Right renal cortex interstitium (tissue), 3 donors: Measurements from ENCODE around the gene SEMA5A. TPM values are rescaled to one million over a fixed set of nuclear protein-coding genes. Genes with fewer than 3 reads are reported as not detected.

Experiments used
- DNase-seq, 3 donors: peaks; one replicate each; pipeline ENCODE4 v3.0.0-alpha.2; 2013; ENCODE audit warnings: low read depth in 3 of 3, low spot score in 2 of 3
- polyA plus RNA-seq, 3 donors: library from polyadenylated mRNA; unstranded; fragments of 120-200 nt; gene quantifications; one replicate each; pipeline ENCODE4 v1.2.1, GENCODE V29; 2013; ENCODE audit not compliant: insufficient read length in 3 of 3

Gene SEMA5A
- polyA plus RNA-seq, 3 donors, result 40.3 to 44.9 (median 40.9) TPM

DNA sequence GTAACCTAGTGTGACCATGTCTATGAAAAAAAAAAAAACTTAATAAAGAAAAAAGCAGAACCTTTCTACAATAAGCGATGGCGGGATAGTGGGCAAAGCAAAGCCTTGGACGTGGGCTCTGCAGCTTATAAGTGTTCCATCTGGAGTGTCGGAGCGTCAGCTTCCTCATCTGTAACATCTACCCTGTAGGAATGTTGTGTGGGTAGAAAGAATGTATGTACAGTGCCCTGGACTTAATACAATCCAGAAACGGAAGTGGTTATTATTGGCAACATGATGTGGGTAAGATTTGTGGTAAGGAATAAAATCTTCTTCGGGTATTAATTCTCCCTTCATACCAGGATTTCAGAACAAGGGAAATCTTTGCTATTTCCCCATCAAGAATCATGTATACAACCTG is 66.5 kb downstream of the SEMA5A start:
- DNase-seq, result no peak

DNA sequence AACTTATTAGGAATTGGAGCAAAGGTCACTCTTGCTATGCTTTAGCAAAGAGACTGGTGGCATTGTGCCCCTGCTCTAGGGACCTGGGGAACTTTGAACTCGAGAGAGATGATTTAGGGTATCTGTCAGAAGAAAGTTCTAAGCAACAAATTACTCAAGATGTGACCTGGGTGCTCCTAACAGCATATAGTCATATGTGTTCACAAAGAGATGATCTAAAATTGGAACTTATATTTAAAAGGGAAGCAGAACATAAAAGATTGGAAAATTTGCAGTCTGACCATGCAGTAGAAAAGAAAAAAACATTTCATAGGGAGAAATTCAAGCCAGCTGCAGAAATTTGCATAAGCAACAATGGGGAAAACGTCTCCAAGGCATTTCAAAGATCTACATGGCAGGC is 68.3 kb downstream of the SEMA5A start:
- no peak for DNase-seq

DNA sequence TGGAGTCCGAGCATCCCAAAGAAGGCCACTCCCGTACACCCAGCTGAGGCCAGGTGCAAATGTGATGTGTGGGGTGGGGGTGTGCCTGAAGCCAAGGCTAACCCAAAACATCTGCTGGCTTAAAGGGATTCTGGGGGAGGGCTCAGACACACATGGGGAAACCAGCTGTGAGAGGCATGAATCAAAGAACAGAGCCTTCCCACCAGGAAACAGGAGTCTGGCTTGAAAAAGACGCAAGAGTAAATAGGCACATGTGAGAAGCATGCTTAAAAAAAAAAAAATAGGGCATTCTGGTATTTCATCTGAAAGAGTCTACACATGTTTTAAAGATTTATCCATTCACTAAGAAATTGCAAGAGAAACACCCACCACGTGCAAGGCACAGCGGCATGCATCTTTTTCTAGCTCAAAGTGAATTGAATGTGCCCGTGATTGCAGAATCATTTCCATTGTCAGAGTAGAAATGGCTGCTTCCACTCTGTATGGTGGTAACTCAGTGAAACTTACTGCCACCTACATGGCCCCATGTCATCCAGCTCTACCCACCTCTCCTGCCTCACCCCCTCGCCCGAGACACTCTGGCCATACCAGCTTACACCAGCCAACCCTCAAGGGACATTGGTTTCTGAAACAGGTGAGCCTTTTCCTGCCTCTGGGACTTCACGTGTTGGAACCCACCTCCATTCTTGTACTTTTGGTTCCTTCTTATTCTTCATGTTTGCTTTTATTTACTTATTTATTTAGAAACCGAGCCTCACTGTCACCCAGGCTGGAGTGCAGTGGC is 71.5 kb downstream of the SEMA5A start:
- no peak for DNase-seq

DNA sequence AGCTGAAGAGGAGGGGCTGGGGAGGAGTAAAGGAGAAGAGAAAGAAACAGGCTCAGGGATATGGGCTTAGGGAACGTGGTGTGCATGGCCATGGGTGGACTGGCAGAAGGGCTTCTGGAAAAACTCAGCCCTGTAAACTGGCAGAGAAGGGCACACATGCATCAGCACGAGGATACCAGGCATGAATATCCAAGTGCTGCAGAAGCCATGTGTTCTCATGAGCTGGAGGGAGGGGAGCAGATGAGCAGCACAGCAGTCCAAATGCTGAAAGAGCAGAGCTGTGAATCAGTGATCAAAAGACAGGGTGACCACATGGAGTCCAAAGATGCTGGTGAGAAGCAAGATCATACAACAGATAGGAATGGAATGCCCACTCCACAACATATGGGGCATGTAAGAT is 72.3 kb downstream of the SEMA5A start:
- DNase-seq, result no peak

DNA sequence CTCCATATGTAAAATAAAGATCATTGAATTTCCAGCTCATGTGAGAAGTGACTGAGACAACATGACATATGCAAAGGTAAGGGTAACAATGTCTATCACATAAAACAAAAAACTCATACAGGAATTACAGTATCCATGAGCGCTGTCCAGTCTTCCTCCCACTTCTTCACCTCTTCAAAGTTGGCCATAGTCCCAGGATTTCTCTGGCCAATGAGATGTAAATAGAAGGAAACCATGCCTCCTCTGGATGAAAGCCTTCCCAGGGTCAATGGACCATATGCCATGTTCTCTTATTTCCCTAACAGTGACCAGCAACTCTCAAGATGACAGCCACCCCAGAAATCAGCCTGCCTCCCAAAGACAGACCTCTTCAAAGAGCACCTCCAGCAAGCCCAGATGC is 75.5 kb downstream of the SEMA5A start:
- DNase-seq, result no peak

DNA sequence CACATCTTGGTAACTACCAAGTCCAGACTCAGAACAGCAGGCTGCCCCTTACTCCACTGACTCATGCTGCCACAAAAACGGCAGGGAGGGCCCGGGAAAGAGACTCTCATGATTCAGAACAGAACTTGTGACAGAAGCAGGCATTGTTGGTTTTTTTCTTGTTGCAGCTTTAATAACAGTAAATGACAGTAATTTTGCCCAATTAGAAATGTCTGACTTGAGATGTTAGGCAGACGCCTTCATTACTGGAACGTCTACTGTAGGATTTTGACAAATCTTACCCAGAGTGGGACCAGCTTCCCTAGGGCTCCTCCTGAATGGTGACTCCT is 77.9 kb downstream of the SEMA5A start:
- no peak for DNase-seq

DNA sequence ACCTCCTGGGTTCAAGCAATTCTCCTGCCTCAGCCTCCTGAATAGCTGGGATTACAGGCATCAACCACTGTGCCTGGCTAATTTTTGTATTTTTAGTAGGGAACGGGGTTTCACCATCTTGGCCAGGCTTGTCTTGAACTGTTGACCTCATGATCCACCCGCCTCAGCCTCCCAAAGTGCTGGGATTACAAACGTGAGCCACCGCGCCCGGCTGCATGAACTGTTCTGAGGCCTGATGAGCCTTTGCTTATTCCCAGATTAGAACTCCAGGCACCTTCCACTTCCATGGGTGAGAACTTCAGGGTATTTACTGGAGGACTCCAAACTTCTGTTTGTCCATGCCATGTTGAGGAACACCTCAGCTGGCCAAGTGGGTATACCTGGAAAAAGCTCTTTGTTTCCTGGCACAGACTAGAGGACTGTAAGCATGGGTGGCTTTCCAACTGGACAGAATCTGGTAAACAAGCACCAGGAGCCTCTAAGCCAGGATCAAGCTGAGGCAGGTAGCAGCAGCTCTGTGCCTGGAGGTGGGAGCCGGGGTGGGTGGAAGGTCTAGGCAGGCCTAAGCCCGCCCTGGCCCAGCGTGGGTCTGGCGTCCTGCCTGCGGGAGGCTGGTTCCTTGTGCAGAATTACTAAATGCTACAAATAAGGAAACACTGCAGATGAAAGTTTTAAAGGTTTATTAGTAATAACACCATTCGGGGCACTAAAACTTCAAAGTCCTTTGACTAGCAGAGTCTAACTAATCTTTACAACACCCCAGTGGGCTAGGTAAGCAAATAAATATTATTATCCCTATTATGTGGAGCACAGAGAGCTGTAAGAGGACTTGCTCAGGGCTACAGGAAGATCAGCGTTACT is 78.4 kb downstream of the SEMA5A start:
- DNase-seq, result no peak

DNA sequence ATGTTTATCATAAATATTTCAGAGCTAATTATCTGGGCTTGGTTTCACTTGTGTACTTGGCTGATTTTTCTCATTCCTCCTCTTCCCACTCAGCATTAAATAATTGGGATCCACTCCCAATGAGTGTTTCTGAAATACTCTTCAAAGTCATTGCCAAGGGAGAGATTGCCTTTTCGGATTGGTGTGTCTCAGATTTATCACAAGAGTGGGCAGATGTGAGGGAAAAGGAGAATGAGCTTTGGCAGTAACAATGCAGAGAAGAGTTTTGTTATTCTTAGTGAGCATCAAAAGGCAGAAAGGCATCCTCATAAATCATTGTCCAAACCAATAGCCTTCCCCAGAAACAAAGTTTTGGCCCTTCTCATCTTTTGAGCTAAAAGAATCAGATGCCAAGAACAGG is 79.2 kb downstream of the SEMA5A start:
- DNase-seq, result no peak

DNA sequence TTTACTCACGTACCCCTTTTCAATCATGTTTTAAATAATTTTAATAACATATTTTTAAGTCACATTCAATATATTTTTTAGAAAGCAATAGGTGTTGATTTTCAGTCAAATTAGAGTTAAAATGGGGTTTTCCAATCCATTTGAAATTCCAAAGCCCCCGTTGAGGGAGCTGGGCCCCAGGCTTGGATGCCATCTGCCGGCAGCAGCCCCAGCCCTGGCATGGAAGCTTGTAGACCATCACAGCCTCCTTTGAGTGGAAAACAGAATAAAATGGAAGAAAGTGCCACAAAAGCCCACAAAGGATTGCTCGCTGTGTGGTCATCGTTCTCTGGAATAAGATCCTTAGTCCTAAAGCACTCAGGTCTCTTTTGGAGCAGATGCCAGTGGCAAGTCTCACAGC is 81.4 kb downstream of the SEMA5A start:
- DNase-seq, result no peak

DNA sequence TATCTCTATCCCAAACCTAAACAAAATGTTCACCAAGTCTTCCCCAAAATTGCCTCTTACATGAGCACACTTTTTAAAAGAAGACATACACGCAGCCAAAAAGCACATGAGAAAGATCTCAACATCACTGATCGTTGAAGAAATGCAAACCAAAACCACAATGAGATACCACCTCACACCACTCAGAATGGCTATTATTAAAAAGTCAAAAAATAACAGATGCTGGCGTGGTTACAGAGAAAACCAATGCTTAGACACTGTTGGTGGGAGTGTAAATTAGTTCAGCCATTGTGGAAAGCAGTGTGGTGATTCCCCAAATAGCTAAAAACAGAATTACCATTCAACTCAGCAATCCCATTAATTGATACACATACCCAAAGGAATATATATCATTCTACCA is 83.8 kb downstream of the SEMA5A start:
- DNase-seq, result no peak

DNA sequence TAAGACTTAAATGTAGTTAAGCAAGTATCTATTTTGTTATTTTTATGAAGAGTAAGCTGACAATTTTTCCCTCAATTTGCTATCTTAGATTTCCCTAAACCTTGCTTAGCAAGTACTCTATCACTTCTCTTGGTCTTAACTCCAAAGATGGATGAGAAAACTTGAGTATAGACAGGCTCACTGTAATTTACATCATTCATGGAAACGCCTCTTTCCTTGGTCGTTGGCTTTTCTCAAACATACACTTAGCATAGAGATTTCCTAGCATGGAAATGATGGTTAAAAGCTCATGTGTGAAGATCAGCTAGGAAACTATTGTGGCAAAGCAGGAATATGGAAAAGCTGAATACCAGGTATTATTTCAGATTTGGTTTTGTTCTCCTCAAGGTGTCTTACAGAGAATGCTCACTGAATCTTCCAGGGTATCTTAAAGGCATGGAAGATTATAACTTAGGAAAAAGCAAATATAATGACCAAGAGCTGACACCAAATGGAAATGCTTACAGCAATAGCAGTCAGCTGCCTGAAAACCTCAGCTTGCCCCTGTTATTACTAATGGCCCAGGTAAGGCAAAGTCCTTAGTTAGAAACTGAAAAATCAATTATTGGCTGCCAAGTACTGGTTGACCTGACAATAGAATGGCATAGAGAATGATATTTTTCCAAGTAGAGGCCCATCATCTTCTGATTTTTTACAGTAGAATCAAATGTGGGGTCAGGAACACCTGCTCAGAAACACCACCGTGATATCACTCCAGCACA is 84.8 kb downstream of the SEMA5A start:
- no peak for DNase-seq

DNA sequence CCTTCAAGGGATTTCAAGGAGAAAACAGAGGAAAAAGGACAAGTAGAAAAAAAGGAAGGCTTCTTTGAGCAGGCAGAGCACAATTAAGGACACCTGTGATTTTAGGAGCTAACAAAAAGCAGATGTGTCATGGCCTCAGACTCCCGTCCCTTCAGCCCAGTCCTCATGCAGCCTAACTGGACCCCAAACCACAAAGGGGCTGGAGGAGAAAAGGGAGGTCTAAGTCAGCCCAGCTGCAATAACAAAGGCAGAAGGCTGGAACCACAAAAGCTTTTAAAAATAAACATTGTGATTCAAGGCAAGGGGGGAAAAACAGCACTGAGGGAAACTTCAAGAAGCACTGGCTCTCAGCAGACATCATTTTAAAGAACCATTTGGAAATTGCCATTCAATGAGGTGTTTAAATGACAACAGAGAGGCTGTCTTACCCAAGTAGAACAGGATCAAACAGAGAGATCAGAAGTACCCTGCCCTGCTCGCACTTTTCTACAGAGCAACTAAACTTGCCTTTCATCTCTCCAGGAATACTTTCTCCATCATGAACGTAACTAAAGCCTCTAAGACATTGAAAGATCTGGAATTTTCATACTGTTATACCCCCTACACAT is 89.3 kb downstream of the SEMA5A start:
- no peak for DNase-seq

DNA sequence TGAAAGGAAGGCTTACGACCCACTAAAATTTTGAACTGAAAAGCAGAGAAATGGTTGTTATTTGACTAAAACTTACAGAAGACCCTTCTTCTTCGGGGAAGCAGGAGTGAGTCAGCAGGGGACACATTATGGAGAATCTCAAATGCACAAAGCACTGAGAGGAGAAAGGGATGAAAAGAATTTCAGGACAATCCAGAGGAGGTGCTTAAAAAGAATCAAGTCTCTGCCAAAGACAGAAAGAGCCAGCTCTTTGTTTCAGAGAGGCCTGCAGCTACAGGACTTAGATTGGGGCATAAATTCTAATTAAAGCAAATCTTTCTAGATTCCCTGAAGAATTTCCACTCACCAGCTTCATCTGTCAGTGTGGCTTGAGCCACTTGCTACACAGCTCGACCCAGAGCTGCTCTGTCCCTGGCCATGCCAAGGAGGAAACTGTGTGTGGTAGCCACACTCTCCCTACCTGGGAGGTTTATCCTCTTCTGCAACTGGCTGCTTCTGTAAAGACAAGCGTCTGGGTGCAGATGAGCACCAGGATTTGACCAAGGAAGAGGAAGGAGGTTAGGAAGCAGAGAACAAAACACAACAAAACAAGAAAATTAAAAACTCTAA is 89.9 kb downstream of the SEMA5A start:
- DNase-seq, result no peak

DNA sequence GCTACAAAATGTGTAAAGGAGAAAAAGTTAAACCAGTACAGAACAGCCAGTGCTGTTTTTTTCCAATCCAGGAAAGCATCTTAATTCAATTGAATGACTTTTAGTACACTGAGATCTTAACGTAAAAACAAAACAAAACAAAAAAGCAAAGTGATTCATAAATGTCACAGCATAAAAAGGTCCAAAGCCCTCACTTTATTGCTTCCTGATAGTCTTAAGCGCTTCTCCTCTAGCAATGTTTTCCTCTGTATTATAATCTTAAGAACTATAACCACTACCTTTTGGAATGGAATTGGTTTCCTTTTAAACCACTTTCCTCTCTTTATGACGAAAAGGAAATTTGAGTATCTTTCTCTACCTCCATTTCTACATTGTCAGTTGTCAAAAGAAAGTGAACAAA is 91.4 kb downstream of the SEMA5A start:
- no peak for DNase-seq

DNA sequence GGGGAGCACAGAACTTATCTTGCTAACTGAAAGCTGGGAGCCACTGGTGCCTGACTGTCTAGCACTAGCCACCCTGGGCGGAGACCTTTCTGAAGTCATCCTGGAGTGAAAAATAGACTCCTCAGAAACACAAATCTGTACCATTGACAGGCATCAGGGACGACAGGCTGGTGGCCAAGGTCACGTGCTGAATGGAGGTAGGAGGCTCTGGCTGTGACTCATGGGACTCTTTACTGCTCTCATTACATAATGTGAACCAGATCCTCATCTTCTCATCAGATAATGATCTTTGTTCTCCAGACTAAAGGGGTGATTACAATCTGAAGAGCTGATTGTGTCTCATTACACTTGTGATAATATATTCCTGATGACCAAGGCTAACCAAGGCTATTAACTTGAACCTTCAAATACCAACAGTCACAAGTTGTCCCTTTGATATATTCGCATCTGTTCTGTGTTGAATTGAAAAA is 91.8 kb downstream of the SEMA5A start:
- DNase-seq, result no peak

DNA sequence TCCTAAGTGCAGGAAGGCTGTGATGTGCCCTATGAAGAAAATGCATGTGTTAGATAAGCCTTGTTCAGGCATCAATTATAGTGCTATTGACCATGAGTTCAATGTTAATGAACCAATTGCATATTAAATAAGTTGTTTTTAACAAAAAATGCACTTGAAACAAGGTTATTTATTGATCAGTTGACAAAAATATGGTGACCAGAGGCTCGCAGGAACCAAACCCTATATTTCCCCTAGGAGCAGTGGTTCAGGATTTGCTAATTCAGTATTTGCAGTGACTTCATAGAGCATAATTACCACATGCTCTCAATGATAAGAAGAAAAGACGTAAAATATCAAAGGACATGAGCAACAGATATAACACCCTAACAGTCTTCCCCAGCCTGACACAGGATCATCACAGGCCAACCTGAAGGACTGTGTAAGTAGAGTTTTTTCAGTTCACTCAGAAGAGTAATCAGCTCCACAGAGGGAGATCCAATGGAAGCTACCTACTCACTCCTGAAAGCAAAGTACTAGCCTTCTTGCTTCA is 92.3 kb downstream of the SEMA5A start:
- no peak for DNase-seq

DNA sequence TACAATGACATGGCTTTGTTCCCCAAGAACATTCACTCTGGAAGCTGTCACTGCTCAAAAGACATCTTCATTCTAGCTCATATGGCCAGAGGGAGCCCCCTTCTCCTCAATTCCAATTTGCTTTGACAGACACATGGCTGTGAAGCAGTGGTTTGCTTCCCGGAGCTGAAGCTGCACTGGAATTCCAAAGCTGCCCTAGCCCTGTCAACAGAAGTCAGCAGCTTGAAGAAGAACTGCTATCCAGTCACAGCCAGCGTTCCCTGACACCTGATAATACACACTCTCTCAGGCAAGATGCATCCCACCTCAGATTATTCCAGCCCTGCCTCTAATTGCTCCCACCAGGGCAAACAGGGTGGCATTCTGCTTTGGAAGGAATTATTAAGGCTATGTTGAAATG is 93.7 kb downstream of the SEMA5A start:
- no peak for DNase-seq

DNA sequence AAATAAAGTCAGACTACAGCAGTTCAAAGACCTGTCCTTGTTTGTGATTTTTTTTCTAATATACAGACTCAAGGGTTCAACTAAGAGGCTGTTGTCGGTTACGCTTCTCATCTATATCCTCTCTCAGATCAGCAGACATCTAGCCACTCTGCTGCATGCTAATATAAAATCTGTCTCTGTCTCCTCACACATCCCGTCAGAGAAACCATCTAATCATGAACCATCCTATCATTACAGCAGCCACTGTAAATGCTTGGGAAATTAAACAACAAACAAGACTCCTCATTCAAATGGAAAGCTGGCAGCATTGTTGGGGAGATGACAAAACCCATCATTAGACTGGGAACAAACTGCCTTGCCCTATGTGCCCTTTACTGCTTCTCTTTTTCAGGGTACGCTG is 94.8 kb downstream of the SEMA5A start:
- no peak for DNase-seq

DNA sequence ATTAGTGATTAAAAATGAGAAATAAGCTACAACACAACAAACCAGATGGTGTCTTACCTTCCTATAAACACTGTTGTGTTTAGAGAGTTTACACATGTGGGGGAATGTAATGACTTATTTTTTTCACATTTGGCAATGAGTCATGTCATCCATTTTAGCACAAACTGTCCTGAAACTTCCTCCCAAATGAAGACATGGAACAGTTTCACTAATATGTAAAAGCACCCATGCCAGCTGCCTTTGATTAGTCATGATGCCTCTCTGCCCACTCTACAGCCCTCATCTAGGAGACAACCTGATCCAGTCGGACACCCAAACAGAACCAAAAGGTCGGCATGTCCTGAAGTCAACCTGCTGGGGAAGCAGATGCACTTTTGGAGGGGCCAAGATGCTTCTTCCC is 98.2 kb downstream of the SEMA5A start:
- no peak for DNase-seq

DNA sequence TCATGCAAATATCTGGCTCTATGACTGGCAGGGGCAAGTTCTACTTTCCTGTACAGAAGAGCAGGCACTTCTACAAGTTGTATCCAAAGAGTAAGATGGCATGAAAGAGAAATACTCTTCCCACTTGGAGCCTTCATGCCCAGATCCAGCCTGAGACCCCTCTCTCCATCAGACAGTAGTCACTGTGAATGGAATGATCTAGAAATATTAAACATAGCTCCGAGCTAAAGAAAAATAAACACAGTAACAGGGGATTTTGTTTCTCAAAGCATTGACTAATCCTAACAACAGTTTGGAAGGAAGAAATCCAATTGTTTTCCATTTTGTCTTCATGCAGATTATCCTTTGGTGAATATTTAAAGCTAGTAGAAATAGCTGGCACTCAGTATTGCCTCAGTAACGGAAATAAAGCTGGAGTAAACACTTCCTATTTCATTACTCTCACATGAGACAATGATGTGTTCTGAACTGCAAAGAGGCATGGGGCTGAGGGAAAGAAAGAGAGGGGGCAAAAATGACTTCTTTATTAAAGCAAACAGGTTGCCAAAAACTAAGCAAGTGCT is 100.0 kb downstream of the SEMA5A start:
- DNase-seq, result no peak
